Right atrium auricular region (tissue), 2 donors: ENCODE measurements around the gene PARP3. TPM values are rescaled to one million over a fixed set of nuclear protein-coding genes. Genes with fewer than 3 reads are reported as not detected.

Experiments used
- DNase-seq: peaks from one replicate; pipeline ENCODE4 v3.0.0-alpha.2; 2019; ENCODE audit warnings: low spot score
- H3K27ac ChIP-seq, 2 donors: fragments of 200-600 bp; sonication (generic); 1 replicate in 1 of 2; 2 replicates in 1 of 2; pipeline ENCODE4 v1.5.1; 2016 to 2019
- H3K27me3 ChIP-seq, 2 donors: fragments of 200-600 bp; sonication (generic); one replicate each; pipeline versions ENCODE4 v1.5.1 to v1.6.0; 2017 to 2019
- H3K36me3 ChIP-seq: fragments of 200-600 bp; sonication (generic); one replicate; pipeline ENCODE4 v1.5.1; 2016
- H3K4me1 ChIP-seq, 2 donors: fragments of 200-600 bp; sonication (generic); one replicate each; pipeline versions ENCODE4 v1.5.1 to v1.6.0; 2017 to 2019
- H3K4me3 ChIP-seq, 2 donors: fragments of 200-600 bp; sonication (generic); 1 replicate in 1 of 2; 2 replicates in 1 of 2; pipeline ENCODE4 v1.5.1; 2017 to 2019; ENCODE audit warnings: mild to moderate bottlenecking in 1 of 2, moderate library complexity in 1 of 2
- H3K9me3 ChIP-seq, 2 donors: fragments of 200-600 bp; sonication (generic); one replicate each; pipeline ENCODE4 v1.5.1; 2019
- CTCF ChIP-seq, 2 donors: fragments of 200-600 bp; sonication (generic); IDR thresholded peaks; one replicate each; pipeline ENCODE4 v1.5.1; 2019; ENCODE audit warnings: antibody characterized with exemption in 2 of 2
- total RNA-seq, 2 donors: library from RNA; depleted of rRNA; stranded (reverse); fragments of >200 nt; gene quantifications; one replicate each; pipeline ENCODE4 v1.1.0, GENCODE V29; 2016

The PARP3 gene
- total RNA-seq, 2 donors from 2014 or later, result 9.8 to 12.8 TPM

- Histone ChIP-seq H3K4me3 (no peak overlapping the region), H3K36me3 (peaks cover 58% of the 10 kb centered on the region), H3K9me3 (no peaks in the 10 kb centered on the region), H3K27ac (no peak overlapping the region), H3K4me1 (no peaks in the 10 kb centered on the region), H3K27me3 (no peaks in the 10 kb centered on the region)
- DNase-seq, result peak; percentile 18
- no peak for TF ChIP-seq CTCF (IDR thresholded peaks at IDR 0.05)
Measured at GRCh38 chr3:51933471-51934138, 8.6 kb upstream of the PARP3 start.

DNA sequence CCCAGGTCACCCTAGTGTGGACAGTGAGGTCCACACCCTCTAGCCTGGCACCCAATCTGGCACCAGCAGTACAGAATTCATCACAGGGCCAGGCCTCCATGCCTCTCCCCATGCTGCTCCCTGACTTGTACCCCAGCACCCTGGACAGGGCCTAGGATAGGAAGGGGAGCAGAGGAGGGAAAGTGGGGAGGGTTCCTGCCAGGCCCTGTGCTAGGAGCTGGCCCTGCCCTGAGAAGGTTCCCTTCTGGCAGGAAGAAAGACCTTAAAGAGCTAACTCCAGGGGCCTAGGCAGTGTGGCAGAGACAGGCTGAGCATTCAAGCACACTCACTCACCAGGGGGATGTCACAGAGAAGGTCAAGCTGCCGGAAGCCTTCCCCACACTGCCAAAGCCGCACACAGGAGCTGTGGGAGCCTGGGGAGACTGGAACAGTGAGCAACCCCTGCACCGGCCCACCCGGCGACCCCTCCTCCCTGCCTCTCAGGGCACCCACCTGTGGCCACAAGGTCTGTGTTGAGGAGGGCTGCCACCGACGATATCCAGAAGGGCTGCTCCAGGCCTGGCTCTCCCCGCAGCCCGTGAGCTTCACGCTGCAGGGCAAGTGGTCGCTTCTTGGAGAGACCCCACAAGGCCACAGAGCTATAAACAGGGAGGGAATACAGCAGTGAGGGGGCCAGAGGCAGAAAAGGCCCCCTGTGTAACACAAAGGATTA is 7.9 kb upstream of the PARP3 start:
- no peak for TF ChIP-seq CTCF (IDR thresholded peaks at IDR 0.05)
- H3K27me3 ChIP-seq, result no peaks in the 10 kb centered on the region
- no peak overlapping the region for H3K27ac ChIP-seq
- DNase-seq, result peak; percentile 28
- no peaks in the 10 kb centered on the region for H3K9me3 ChIP-seq
- H3K36me3 ChIP-seq, result peaks cover 59% of the 10 kb centered on the region
- no peaks in the 10 kb centered on the region for H3K4me1 ChIP-seq
- H3K4me3 ChIP-seq, result no peak overlapping the region

GRCh38 chr3:51934991-51935885 is 6.9 kb upstream of the PARP3 start:
- Histone ChIP-seq H3K36me3 (peaks cover 59% of the 10 kb centered on the region), H3K27me3 (no peaks in the 10 kb centered on the region), H3K4me1 (peaks cover 0 to 4% of the 10 kb centered on the region in 2 donors), H3K4me3 (no peak overlapping the region), H3K27ac (no peak overlapping the region), H3K9me3 (no peaks in the 10 kb centered on the region)
- TF ChIP-seq CTCF (IDR thresholded peaks at IDR 0.05), result no peak
- DNase-seq, result peak; percentile 55

- Histone ChIP-seq H3K27ac (no peak overlapping the region), H3K4me1 (peaks cover 0 to 13% of the 10 kb centered on the region in 2 donors), H3K9me3 (no peaks in the 10 kb centered on the region), H3K36me3 (peaks cover 59% of the 10 kb centered on the region), H3K4me3 (no peak overlapping the region), H3K27me3 (no peaks in the 10 kb centered on the region)
- no peak for TF ChIP-seq CTCF (IDR thresholded peaks at IDR 0.05)
- DNase-seq, result peak; percentile 16
Measured at GRCh38 chr3:51935886-51936755, 6.0 kb upstream of the PARP3 start.

- Histone ChIP-seq H3K36me3 (peaks cover 59% of the 10 kb centered on the region), H3K4me1 (peaks cover 0 to 18% of the 10 kb centered on the region in 2 donors), H3K9me3 (no peaks in the 10 kb centered on the region), H3K27me3 (no peaks in the 10 kb centered on the region), H3K27ac (no peak overlapping the region), H3K4me3 (no peak overlapping the region)
- TF ChIP-seq CTCF (IDR thresholded peaks at IDR 0.05), result no peak
- DNase-seq, result no peak
Measured at GRCh38 chr3:51937014-51937413, 5.1 kb upstream of the PARP3 start.
